ELF-1 (cell line): ENCODE data around the gene FMNL2.

ENCODE experiments used
- DNase-seq: peaks from one replicate; pipeline ENCODE4 v3.0.0-alpha.2; 2016; ENCODE audit warnings: low read depth, low spot score

Gene FMNL2

DNA sequence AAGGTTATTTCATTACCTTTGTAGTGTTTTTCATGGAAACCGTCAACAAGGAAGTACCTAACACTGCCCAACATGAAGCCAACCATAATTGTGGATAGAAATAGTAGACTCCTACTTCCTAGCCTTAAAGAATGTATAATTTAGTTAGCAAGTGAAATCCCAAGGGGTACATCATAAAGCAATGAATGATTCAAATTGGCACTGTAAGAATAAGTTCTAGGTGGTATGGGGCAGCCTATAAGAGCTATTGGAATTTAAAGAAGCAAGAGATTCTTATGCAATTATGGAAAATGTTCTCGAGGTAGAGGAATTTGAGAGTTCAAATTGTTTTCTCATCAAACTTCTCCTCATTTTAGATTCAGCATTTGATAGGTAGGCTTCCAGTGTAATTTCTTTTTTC lies 157.9 kb downstream of the FMNL2 start:
- no peak for DNase-seq

DNA sequence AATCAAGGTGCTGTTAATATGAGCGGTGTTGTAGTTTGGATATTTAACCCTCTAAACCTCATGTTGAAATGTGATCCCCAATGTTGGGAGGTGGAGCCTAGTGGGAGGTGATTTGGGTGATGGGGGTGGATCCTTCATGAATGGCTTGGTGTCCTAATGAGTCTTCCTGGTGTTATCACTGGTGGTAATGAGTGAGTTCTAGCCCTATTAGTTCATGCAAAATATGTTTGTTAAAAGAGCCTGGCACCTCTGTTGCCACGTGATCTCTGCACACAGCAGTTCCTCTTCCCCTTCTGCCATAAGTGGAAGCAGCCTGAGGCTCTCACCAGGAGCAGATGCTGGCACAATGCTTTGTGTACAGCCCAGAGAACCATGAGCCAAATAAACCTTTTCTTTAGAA lies 158.4 kb downstream of the FMNL2 start:
- DNase-seq = no peak

DNA sequence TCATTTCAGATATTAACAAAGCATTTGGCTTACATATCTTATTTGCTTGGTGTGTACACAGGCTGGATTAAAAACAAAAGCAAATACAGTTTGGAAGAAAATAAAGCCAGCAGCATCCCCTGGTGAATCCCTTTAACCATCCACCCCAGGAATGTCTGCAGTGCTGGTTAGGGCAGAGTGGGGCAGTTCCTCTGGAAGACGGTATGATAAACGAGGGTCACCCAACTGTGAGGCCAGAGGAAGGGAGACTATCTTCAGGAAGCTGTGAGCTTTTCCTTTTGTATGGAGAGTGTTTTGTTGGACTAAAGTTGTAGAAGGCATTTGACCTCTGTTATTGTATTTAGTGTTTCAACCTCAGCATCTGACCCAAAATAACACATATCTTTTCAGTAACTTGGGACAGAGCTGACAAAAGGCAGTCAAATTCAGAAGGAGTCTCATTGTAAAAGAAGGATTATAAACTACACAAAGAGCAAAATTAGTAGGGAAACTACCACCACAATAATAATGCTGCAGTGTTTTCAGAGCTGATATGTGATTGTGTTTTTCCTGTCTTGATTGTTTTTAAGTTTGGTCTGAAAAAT lies 159.1 kb downstream of the FMNL2 start:
- DNase-seq = no peak

DNA sequence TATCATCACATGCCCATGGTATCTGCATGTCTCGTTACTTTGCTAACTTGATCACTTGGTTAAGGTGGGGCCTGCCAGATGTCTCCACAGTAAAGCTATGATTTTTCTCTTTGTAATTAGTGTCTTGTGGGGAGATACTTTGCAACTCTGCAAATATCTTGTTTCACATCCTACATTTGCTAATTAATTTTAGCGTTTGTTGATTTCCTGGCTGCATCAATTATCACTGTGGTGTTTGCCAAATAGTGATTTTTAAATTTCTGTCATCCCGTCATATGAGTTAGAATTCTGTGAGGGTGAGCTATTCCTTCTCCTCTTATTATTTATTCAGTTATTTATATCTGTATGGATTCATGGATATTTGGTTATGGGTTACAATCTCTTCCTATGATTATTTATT lies 161.4 kb downstream of the FMNL2 start:
- no peak for DNase-seq

DNA sequence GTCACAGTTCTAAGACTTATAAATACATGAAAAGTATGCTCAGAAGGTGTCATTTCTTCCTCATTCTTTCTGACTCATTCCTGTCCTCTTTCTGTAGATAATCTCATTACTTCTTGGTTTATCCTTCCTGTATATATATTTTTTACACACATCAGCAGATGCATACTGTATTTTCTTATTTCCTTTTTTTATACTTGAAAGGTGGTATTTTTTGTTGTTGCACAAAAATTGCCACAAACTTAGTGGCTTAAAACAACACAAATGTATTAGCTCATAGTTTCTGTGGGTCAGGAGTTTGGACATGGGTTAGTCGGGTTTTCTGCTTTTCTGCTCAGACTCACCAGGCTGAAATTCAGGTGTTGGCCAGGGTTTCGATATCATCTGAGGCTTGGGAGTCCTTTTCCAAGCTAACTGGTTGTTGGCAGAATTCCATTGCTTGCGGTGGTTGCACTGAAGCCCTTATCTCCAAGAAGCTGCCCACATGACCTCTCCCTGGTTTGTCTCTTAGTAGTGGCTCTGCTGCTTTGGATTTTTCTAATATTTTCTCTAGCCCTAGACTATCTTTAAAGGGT lies 162.6 kb downstream of the FMNL2 start:
- DNase-seq = no peak

DNA sequence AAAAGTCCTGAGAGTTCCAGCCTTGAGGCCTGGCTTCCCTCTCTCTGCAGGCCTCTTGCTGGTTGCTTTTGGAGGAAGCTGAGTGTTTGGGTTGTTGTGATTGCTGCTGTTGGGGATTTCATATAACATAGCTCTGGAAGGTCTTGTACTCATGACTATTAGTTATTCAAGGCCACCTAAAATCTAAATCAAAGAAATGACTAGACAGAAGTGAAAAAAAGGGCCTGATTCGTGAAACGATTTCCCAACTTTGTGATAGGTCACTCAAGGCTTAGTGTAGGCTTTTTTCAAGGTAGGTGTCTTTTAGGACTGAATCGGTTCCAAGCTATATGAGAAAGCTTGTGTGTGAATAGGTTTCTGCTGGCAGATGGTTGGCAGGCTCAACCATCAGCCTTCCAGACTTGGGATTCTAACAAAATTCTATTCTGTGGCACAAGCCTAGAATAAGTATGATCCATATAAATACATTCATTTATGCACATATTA lies 164.4 kb downstream of the FMNL2 start:
- no peak for DNase-seq

DNA sequence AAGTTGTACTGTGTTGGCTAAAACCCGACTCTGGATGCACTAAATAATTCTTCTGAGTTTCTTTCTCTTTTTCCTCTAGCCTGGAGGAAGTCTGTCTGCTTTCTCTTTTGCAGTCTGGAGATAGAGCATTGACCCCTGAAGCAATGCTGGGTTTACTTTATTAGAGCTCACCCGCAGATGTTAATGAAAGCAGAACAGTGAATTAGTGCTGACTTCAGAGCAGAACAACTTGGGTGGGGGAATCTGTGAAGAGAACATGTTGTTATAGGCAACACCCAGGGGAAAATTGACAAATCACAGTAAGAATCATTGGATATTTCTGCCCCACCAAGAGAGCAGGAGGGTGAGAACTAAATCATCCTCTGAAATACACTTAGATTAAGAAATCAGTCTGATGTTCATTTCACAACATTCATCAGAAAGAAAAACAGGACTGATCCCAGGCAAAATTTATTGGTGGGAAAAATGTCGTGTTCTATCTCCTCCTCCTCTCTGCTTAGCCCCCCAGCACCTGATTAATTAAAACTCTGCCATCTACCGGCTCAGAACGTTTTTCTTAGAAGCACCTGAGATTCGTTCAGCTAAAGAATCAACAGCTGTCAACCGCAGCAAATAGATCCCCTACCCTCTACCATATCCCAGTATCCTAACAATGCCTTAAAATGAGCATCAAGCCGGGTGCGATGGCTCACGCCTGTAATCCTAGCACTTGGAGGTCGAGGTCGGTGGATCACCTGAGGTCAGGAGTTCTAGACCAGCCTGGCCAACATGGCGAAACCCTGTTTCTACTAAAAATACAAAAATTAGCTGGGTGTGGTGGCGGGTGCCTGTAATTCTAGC lies 165.1 kb downstream of the FMNL2 start:
- DNase-seq = no peak

DNA sequence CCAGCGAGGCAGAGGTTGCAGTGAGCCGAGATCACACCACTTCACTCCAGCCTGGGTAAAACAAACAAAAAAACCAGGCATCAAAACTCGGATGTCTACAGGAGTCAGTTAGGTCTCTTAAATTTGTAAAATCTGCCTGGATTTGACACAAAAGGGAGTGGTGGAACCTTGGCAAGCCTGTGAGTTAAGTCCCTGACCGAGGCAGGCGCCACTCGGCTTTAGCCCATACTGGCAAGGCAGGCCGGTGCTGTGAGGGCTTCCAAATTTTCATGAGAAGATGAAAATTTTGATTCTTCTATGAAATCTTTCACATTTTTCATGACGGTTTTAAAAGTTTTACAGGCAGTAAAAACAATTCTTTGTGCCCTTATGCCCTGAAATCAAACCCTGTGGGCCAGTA lies 165.8 kb downstream of the FMNL2 start:
- no peak for DNase-seq

DNA sequence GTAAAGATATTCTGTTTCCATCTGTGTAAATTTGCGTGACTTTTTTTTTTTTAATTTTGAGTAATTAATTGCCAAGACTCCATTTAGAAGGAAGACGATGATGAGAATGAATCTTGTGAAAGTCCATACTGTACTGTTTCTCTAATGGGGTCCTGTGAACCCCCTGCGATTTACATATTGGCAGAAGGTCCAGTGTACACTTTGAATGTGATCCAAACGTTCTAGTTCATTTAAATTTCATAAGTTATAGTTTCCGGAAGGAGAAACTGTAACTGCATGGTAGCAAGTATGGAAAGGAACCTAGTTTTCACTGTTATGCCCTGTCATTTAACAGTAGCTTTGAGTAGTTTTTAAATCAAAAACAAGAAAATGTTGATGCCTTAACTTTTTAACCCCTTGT lies 166.7 kb downstream of the FMNL2 start:
- DNase-seq = no peak

DNA sequence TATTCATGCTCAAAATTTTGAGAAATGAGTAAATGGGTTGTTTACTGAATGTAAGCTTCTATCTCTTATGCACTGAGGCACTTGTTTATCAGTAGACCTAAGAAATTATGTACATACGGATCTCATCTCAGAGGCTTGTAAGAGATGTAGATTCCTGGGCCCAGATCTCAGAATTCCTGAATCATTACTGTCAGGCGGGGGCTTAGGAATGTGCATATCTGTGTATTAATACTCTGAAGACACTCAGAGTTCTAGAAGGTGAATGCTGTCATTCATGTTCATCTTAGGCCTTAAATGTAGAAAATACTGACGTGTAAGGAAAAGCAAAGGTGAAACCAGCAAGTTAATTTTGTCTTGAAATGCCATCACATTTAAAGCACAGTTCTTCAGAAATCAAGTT lies 169.6 kb downstream of the FMNL2 start:
- no peak for DNase-seq

DNA sequence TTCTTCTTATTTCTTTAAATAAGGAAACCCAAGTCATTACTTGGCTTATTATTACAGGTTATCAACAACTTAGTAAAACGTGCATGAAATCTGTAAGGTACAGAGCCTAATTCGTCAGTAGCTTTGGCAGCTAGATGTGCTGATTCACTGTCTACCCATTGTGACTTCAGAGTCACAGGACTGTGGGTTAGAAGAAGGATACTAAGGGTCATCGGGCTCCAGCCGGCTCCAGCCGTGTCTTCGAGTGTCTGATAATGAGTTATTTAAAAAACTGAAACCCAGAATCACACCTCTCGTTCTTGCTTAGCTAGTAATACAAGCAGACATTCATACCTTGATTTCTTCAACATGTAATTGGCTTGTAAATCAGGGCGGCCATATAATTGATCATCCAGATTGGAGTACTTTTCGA lies 170.5 kb downstream of the FMNL2 start:
- DNase-seq = no peak

DNA sequence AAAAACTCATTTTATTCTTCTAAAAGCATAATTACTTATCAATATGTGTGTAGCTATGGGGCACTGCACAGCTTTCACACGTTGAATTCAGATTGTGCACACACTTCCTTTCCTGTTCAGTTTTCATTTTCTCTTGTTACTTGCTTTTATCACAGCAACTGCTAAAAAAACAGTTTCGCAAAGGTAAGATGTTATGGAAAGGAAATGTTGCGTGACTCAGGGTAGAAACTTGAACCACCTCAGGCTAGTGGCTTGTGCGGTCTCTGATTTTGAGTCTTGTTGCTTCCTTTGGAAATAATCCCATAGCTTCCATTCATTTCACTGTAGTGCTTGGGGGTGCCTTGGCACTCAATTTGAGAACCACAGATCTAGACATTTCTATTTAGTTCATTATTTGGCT lies 171.9 kb downstream of the FMNL2 start:
- DNase-seq = no peak

DNA sequence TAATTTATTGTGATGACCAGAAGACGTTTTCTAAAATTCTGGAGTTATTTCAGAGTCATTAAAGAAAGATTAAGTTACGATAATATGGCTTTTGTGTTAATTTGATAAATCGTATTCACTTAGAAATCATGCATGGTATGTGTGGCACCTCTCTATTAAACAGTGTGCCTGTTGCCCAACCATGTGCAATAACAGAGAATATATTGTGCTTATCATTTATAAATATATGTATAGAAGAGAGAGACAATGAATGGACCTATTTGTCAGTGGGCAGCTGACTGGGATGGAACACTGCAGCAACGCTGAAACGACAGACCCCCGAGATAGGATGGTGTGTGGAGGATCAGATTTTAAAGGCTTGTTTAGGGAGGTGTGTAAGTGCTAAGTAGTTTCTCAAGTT lies 172.9 kb downstream of the FMNL2 start:
- DNase-seq = no peak

DNA sequence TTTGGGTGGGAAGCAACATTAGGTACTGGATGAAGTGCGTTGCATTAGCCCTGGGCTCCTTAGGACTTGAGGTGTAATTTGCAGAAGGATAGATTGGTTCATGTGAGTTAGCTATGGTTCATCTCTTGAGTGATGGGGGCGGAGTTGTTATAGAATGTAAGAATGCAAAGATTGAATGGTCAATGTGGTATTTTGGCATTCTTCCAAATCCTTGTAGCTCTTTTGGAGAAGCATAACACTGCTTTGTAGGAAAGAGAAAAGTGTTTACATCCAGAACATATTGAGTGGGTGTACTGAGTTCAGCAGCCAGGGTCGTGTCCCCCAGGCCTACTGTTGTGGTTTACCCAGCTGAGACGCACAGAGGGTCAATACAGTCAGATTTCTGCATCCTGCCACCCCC lies 173.5 kb downstream of the FMNL2 start:
- DNase-seq = no peak

DNA sequence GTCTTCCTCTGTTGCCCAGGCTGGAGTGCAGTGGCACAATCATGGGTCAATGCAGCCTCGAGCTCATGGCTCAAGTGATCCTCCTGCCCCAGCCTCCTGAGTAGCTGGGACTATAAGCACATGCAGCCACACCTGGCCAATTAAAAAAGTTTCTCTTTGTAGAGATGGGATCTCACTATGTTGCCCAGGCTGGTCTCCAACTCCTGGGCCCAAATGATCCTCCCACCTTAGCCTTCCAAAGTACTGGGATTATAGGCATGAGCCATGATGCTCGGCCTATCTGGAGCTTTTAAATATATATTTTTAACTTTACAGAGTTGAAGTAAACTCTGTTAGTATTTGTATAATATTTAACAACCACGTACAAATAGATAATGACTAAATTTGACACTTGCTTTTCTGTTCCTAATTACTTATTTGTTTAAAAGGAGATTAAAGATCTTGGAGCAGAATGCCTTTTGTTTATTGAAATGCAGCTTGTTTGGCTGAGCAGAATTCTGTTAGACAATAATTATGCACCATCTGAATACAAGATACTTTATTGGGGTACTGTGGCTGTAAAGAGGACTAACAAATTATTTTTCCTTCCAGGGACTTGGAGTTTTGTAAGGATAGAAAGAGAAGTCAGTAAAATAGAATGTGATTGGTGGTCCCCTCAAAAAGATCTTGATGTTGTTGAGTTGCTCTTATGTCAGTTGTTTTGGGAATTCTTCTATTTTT lies 175.0 kb downstream of the FMNL2 start:
- DNase-seq = no peak

DNA sequence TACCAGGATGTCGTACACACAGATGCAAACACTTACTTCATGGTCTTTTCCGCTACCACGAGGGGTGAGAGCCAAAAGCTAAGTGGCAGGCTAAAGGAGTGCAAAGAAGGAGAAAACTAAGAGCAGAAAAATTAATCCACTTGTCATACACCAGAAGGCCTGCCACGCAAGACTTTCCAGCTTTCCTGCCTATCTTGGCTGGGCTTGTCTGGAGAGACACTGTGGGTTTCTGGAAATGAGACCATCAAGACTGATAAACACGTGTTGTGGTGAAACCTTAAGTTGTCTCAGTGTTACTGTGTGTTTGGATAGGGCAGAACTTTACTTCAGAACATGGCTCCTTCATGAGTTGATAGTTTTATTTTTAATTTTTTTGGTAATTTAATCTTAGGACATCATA lies 175.6 kb downstream of the FMNL2 start:
- DNase-seq = no peak

DNA sequence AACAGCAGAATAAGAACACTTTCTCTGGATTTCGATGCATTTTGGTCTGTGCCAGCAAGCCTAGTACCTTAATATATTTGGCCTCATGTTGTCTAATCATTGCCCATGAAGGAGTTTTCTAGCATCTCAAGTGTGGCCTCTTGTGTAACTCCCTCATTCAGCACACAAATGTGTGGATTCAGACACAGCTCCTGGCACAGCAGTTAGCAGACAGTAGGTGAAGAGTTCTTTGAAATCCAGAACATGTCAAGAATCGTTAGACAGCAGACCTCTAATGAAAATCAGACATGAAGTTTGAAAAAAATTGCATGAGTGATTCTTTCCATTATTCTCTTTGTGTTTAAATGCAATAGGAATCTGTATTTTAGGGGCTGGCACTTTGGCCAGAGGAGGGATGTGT lies 177.0 kb downstream of the FMNL2 start:
- no peak for DNase-seq

DNA sequence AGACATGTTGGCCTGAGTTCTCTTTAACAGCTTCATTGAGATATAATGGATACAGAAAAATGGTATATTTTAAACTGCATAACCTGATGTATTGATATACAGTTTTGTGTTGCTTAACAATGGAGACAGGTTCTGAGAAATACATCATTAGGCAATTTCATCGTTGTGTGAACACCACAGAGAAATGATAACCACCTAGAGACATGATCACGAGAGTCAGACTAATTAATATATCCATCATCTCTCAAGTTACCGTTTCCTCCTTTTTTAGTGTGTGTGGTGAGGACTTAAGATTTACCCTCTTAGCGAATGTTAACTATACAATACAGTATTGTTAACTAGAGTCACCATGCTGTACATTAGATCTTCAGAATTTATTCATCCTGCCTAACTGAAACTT lies 178.1 kb downstream of the FMNL2 start:
- DNase-seq = no peak

DNA sequence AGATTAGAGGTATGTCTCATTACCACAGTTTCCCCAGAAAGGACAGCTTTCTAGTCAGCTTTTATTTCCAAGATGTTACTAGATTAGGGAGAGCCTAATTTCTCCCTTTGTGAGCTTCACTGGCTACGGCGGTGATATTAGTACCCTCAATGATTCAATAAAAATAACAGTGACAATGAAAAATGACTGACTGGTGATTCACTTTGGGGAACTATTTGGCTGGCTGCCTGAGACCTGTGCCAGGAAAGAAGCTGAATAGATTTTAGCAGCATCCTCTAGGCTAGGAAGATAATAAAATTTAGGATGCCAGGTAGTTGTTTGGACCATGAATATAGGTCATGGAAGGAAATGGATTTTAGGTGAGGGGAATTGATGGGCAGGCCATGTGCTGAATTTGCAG lies 178.7 kb downstream of the FMNL2 start:
- no peak for DNase-seq

DNA sequence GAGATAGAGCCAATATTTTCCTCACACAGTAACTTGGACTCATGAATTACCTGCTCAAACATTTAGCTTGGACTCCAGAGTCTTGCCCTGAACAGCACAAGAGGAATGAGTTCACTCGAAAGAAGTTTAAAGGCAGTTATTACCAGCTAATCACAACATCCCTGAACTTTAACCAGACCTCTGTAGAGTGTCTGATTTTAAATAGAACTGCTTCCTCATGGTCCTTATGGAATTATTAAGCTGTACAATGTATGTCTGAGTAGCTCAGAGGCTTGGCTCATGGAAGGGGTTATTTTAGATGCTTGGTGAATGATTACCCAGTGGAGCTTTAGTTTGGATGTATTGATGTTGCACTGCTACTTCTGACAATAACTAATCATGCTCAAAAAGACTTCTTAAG lies 183.1 kb downstream of the FMNL2 start:
- DNase-seq = no peak

DNA sequence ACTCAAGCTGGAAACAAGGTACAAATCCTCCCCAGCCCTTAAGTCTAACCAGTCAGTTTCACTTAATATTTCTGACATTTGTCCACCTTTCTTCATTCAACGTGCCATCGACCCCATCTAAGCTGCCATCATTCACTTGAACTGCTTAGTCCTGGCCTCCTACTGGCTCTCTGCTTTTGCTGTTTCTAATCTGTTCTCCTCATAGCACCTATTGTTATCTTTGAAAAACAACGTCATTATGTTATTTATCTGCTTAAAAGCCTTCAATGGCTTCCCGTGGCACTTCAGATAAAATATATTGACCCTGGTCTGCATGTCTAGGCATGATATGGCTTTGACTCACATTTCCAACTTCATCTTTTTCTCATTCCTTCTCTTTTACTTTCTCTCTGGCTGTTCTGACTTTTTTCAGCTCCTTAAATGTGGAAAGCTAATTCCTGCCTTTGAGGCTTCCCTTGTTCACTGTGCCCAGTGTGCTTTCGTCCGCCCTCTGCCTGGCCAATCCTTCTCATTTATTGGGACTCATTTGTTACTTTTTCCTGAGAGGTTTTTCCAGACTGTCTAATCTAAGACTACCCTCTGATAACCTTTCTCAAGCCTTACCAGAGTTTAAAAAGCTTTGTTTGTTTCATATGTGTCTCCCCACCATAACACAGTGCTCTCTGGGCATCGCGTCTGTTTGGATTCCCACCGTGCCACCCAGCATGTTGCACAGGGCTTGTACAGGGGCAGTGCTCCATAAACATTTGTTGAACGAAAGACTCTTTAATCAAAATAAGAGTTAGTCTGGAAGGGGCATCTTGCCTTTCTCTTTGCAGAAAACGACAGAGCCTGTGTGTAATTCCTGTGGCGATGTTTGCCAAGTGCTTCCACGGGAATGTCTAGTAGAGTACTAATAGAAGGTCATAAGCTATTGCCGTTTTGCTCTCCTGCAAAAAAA lies 183.9 kb downstream of the FMNL2 start:
- DNase-seq = no peak
